LNCaP clone FGC (cell line): ENCODE results near the gene PTPN3.

Experiments used
- DNase-seq: peaks from one replicate; pipeline ENCODE4 v3.0.0-alpha.2; 2011; ENCODE audit warnings: low read depth
- H3K4me3 ChIP-seq: 2 replicates; pipeline ENCODE4 v1.5.1; 2011; ENCODE audit warnings: mild to moderate bottlenecking, low read depth, low read length, control low read depth
- CTCF ChIP-seq: IDR thresholded peaks from 2 replicates; pipeline ENCODE4 v1.5.1; 2012; ENCODE audit warnings: mild to moderate bottlenecking; ENCODE audit not compliant: control insufficient read depth, insufficient read depth; ENCODE audit errors: extremely low read depth

PTPN3 gene

GRCh38 chr9:109506097-109506712 lies 8.1 kb upstream of the PTPN3 start:
- peak; percentile 26 for DNase-seq
- H3K4me3 ChIP-seq = no peak overlapping the region
- TF ChIP-seq CTCF = no peak

- no peak overlapping the region for H3K4me3 ChIP-seq
- DNase-seq = no peak
- no peak for TF ChIP-seq CTCF
These were observed 6.6 kb upstream of the PTPN3 start for GRCh38 chr9:109504689-109505088.

- no peak for TF ChIP-seq CTCF
- no peak for DNase-seq
- no peak overlapping the region for H3K4me3 ChIP-seq
These were observed 2.4 kb upstream of the PTPN3 start for GRCh38 chr9:109500421-109500974.

- H3K4me3 ChIP-seq = no peak overlapping the region
- no peak for DNase-seq
- no peak for TF ChIP-seq CTCF
These were observed 1.7 kb upstream of the PTPN3 start for GRCh38 chr9:109499631-109500410.

- DNase-seq = no peak
- no peak overlapping the region for H3K4me3 ChIP-seq
These were observed 1.1 kb upstream of the PTPN3 start for GRCh38 chr9:109499093-109499630.

More at GRCh38 chr9:109499093-109499630, 1.1 kb upstream of the PTPN3 start:
- TF ChIP-seq CTCF = no peak
